Middle frontal gyrus (tissue), 1 donor: Measurements from ENCODE around the gene GRP.

Experiments used
- DNase-seq: peaks from one replicate; pipeline ENCODE4 v3.0.0-alpha.2; 2015; ENCODE audit warnings: low spot score; ENCODE audit errors: extremely low spot score

GRP gene

DNA sequence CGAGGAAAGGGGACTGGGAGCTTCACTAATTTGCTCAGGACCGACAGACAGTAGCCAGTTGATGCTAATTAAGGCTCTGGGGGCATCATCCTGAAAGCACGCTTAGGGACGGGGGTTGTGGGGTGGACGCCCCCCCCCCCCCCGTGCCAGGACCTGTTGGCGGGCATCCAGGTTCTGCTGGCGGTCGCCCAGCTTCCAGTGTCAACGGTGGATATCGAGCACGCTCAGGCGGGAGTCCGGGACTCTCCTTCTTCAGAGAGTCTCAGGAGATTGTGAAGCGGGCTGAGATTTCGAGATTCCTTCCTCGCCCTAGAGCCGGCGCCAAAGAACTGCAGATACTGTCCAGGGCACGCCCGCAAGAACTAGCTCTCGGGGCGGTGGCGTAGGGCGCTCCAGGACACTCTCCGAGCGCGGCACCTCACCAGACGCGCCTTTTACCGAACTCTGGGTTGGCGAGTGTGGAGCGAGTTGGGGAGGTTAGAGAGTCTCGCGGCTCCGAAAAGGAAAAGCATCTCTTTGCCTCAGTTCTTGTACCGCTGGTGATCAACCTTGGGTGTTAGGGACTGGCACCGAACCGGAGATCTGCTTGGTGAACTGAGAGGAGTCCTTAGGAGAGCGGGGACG is 47.7 kb downstream of the GRP start:
- DNase-seq = no peak

DNA sequence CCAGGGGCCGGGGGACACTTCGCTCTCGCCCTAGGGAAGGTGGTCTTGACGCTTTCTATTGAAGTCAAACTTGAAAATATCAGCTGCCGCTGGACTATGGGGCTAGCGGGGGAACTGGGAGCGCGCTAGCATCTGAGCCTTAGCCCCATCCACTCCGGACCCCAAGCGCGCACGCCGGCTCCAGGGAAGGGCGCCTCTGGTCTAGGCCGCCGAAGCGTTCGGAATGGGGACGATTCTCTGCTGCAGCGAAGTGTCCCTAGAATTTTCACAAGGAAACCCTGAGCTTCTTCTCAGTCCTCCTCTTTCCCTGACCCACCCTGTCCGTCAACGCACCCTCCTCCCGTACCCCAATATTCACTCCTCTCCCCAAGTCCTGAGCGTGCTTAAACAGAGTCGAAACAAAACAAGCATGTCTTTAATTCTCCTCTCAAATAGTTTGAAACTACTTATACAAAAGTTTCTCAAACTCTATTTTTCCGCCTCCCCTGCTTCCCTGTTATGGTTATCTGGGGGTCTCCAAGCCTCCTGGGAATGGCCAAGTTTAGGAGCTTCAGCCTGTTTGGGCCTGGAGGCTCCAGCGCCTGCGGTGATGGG is 48.3 kb downstream of the GRP start:
- DNase-seq = no peak

DNA sequence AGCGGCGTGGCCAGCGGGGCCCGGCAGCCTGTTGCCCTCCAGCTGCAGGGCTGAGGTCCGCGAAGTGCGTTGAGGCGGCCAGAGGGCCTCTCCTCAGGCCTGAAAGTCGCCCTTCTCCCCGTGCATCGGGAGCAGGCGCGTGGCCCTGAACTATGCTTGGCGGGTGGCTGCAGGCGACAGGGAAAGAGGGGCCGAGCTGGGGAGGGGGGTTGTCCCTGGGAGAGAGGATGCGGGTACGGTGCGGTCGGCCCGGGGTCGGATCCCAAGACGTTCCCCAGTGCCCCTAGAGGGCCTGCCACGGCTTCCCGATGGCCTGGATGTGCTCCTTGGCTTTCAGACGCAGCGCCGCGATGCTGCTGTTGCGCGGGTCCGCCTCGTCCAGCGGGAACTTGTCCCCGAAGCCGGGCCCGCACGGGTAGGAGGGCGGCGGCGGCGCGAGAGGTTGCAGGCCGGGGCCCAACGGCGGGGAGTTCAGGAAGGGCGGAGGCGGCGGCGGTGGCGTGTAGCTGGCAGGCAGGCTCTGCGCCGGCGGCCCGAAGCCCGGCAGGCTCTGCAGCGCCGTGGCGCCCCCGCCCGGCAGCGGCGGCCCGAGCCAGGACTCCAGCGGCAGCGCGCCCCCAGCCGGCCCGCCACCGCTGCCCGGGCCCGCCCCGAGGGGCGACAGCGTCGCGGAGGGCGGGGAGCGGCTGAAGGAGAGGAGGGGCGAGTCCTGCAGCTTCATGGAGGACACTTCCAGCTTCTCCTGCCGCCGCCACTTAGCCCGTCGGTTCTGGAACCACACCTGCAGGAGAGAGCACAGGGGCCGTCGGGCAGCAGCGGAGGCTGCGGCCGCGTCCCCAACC is 49.0 kb downstream of the GRP start:
- DNase-seq = no peak

DNA sequence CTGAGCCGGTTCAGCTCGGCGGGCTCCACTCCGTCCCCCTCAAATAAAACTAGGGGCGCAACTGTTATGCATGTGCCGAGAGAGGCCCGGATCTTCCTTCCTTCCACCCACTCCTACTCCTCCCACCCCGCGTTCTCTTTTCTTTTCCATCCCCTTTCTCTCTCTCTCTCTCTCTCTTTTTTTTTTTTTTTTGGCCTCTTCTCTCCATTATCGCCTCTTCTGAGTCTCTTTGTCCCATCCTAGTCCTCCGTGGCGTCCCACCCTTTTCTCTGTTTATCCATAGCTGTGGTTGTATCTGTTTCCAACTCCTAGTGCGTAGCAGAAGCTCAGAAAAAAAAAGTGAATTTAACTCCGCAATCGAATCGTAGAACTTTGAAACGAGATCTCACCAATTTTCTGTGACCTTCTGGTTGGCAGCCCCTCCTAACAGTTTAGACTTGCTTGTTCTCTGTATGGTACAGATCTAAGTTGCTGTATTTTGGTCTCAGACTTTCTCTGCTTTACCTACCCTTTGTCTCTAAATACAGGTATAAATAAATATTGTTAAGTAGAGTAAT is 49.7 kb downstream of the GRP start:
- DNase-seq = no peak

DNA sequence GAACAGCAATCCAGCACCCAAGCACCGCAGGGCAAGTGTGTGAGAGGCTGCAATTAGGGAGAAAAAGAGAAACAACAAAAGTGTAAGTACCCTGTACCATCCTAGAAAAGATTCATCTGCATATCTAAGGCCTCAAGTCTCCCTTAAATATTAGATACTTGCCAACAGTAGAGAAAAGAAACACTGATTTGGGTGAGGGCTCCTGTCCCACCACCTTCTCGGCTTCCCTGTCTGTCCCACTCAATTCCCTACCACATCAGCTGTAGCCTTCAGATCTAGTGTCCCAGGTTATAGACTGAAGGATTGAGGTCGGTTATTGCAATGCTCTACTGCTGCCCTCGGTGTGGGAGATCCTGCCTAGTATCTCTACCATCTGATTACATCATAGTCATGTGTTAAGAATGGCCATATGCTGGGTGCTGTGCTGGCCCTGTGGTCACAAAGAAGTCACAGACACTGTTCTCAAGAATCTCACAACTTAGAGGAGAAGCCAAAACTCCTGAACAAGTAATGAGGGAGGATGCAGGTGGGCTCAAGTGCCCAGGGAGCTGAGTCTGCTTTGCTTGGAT is 50.8 kb downstream of the GRP start:
- DNase-seq = no peak

DNA sequence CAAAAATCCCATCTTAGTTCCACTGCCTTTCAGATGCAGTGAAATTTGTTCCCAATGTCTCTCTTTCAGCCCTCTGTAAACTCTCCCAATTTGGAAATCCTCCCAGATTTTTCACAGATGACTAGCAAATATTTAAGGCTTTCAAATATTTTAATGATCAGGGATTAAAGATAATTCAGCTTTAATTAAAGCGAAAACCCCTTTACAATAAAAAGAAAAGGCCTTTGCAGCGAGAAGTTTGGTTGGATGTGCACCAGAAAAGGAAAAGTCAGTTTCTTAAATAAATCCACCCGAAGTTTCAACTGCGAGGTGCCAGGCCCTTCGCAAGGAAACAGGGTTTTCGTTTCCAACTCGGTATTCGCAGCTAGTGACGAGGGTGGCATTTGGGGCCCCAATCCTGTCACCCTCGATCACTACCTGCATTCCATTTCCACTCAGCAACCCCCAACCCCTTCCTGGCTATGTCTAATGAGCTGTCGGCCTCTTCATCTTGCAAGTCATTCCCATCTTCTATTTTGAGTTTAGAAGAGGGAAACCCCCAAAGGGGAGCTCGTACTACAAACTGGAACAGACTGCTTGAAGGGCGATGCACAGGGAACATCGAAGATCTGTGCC is 51.8 kb downstream of the GRP start:
- no peak for DNase-seq

DNA sequence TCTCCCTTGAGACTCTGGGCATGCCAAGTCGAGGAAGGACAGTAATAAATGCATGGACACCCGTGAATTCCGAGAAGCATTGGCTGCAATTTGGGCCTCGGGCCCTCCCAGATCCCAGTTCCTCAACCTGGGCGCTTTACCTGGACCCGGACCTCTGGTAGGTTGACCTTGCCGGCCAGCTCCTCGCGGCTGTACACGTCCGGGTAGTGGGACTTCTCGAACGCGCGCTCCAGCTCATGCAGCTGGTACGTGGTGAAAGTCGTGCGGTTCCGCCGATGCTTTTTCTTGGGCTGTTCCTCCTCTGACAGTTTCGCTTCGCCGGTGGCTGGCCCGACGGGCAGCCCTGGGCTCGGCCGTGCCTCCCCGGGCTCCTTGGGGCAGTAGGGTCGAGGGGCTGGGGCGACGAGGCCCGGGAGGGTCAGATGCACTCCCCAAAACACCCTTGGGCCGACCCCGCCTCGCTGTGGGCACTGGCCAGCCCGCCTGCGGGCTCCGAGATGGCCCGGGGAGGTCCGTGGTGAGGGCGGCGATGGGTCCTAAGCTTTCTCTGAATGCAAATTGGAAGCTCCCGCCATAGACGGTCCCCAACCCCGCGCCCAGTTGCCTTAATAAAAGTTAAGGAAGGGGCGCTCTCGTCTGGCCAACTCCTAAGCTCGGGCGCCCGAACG is 52.4 kb downstream of the GRP start:
- no peak for DNase-seq

DNA sequence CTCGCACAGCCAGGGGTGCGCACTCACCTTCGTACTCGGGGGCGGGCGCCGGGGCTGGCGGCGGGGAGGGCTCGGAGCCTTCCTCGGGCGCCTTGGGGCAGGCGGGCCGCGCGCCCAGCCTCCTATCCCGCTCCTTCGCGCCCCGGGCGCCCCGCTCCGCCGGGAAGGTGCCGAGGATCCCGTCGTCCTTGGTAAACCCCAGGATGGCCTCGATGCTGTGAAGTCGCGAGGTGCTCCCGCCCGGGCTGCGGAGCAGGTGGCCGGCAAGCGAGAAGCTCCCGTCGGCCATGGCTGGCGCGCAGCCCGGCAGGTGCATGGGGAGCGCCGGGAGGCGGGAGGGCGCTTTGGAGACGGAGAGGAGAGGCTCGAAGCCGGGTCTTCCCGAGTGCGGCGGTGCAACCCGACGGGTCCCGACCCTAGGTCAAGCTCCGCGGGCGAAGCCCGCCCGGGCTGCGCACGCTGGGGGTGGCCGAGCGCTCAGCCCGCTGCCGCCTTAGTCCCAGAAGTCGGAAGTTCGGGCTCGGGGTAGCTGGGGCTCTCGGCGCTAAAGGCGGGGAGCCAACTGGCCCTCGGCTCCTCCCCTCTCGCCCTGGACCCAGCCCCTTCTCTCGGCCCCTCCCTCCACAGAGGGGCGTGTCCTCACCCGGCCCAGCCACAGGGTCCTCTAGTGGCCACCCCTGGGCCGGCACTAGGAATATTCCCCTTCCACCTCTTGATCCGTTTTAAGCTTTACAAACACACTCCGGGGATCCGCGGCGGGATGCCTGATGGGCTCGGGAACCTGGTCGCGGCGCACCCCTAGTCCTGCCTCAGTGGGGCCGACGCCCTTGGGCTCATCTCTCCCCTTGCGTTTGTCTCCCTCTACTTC is 53.2 kb downstream of the GRP start, which contains the start of gene RAX:
TSS of gene RAX (minus strand) at position 564 of the 868 bp plus-strand sequence. CDS start at position 316, 248 bp downstream.
- DNase-seq = no peak

DNA sequence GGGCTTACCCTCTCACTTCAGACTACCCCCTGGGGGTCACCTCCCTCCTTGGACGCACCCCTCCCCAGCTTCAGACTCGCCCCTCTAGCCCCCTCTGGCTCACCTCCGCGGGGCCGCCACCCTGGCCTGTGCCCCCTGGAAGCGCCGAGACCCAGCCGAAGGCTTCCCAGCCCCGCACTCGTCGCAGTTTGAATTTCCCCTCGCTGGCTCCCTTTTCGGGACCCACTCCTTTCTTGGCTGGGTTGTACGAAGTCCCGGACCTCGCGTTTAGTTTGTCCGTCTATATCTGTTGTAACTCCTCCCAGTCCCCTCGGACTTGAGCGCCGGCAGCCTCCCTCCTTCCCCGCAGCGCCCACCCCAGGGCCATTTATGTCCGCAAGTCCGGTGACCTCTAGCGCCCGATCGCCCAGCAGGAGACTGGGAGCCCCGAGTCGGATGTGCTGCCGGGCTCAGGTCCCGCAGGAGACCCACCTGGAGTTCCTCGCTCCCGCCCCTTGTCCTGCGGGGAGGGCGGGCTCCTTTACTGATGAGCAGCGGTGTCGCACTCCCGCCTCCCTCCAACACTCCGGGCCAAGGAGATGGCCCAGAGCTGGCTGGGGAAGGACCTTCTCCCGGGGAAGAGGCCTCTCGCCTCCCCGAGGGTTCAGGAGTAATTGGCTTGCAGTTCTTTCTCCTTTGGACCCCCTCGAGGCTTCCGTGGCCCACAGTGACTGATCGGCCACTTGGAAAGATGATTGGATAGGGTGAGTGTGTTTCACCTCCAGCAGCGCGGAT is 54.0 kb downstream of the GRP start:
- no peak for DNase-seq

DNA sequence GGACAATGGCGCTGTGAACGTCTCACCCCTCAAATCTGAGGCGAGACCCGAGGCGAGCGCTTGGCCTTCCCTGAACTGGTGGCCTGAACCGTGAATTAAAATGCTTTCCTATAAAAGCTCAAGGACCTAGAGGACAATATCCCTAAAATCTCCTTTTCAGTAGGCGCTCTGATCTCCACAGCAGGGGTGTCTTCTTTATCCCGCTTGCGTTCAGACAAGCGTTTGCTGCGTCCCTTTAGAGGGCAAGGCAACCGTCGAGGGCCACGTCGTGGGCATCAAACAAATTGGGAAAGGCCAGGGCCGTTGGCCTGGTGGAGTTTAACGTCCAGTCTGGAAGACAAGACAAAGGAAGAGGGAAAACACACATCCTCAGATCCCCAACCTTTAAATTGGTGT is 54.6 kb downstream of the GRP start:
- no peak for DNase-seq

DNA sequence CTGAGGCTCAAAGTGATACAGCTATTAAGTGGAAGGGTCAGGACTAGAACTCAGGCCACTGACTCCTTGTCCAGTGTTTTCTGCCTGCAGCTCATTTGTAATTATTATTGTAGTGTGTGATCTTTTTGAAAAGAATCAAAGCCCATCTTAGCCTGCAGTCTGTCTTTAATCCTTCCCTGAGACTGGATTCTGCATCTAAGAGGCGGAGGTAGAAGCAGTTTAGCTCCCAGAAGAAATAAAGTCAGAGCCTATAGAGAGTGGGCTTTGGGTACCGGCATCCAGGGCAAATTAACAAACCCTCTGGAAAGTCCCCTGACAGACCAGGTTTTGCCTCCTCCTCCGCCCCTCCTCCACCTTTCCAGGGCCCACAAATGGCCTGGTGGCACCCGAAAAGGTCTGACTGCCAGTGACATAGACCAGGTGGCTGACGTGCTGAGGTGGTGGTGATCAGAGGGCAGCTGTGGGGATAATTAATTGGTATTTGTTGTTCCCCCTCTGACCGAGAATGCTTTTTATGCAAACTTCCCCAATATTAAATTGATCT is 55.5 kb downstream of the GRP start:
- DNase-seq = no peak

DNA sequence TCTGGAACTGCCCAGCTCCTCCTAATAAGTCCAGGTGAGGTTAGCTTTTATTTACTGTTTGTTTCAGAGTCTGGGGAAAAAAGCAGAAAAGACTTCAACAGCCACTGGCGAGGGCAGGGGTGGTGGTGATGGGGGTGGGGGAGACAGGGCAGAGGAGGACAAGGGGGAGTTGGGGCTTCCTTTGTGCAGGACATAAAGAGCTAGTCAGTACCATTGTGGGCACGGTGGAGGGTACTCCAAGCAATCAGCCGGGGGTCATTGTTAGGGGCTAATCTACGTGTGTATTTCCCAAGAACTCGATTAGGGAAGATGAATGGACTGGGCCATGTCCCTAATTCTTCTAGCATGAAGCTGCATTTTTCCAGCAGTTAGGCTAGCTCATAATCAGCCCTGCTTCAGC is 56.1 kb downstream of the GRP start:
- DNase-seq = no peak

DNA sequence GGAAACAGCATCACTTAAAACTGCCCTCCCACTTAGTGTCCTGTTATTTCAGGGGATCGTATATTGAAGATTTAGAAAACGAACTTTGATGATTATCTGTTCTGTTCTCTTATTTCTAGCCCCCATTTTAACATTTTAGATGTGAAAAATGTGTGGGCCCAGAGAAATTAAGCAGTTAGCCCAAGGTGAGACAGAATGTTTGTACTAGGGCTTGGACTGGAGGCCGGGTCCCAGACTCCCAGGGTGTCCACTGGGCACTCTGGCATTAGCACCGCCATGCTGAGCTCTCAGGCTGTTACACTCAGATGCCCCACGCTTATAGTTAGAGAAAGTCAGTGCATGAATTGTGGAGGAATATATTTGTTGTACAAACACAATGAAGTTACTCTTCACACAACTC is 58.8 kb downstream of the GRP start:
- no peak for DNase-seq

DNA sequence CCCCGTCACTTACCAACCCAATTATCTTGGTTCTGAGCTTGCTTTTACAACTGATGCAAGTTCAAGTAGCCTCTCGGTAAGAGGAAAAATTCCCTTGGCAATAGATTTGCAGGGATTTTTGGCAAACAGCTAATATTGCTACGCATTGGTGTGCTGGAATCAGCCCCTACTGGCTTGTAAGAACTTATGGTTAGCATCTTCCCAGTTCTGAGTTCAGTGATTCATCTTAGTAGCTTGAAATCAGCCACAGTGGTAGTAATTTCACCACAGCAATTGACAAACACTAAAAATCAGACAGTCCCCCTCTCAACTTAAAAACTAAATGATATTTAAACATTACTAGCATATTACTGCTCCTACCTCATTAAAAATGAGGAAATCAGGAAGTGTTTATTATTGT is 59.2 kb downstream of the GRP start:
- no peak for DNase-seq

DNA sequence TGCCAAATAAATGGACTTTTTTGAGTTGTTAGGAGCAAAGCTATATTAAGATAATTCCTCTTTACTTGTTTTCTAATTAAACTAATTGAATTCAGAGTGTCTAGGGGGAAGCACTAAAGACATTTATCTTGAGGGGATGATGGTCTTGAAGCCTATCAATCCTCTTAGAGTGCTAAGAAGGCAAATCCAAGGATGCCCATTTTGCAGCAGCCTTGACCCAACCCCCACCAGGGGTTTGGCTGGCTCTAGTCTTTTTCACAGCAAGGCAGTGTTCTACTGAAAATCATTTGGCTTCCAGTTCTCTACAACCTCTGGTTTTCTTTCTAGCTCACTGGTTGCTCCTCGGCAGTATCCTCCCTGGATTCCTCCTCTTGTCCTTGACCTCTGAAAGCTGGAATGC is 59.8 kb downstream of the GRP start:
- no peak for DNase-seq
